Measurements from ENCODE around the gene C17orf75.

The C17orf75 gene

DNA sequence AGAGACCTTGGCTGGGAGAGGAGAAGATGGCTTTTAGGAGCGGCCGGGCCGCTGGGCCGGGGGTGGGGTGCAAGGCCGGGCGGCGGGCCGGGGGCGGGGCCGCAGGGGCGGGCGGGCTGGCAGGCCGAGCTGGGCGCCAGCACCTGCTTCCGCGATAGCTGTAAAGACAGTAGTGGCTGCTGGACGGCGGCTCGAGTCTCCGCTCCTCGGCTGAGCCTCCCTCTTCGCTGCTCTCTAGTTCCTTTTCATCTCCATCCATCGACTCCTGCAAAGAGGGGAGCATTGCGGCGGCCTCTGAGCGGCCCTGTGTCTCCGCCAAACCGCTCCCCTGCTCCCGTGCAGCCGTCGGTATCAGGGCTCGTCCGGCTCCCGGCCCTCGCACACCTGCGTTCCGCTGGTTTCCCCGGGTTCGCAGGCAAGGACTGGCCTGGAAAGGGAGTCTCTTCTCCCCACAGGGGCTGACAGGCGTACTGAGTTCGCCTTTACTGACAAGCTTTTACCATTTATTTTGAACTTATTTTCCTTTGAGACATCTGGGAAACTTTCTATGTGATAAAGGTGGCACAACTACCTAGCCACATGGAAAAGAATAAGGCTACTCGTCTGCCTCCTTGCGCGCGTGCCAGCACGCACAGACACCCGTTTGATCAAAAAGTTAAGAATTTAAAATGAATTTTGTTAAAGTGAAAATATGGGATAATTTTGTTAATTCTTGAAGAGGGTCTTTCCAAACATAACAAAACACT is at the start of gene C17orf75 (continued):
- TF ChIP-seq, protein P1, sequence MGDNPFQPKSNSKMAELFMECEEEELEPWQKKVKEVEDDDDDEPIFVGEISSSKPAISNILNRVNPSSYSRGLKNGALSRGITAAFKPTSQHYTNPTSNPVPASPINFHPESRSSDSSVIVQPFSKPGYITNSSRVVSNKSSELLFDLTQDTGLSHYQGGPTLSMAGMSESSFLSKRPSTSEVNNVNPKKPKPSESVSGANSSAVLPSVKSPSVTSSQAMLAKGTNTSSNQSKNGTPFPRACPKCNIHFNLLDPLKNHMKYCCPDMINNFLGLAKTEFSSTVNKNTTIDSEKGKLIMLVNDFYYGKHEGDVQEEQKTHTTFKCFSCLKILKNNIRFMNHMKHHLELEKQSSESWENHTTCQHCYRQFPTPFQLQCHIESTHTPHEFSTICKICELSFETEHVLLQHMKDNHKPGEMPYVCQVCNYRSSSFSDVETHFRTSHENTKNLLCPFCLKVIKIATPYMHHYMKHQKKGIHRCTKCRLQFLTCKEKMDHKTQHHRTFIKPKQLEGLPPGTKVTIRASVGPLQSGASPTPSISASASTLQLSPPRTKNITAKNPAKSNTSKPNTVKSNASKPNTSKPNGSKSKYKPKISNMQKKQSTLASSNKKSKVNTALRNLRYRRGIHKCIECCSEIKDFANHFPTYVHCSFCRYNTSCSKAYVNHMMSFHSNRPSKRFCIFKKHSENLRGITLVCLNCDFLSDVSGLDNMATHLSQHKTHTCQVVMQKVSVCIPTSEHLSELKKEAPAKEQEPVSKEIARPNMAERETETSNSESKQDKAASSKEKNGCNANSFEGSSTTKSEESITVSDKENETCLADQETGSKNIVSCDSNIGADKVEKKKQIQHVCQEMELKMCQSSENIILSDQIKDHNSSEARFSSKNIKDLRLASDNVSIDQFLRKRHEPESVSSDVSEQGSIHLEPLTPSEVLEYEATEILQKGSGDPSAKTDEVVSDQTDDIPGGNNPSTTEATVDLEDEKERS (tag by site-specific recombination; IDR thresholded peaks at IDR 0.05), result no peak
- TF ChIP-seq, protein P2, sequence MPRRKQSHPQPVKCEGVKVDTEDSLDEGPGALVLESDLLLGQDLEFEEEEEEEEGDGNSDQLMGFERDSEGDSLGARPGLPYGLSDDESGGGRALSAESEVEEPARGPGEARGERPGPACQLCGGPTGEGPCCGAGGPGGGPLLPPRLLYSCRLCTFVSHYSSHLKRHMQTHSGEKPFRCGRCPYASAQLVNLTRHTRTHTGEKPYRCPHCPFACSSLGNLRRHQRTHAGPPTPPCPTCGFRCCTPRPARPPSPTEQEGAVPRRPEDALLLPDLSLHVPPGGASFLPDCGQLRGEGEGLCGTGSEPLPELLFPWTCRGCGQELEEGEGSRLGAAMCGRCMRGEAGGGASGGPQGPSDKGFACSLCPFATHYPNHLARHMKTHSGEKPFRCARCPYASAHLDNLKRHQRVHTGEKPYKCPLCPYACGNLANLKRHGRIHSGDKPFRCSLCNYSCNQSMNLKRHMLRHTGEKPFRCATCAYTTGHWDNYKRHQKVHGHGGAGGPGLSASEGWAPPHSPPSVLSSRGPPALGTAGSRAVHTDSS (tag by site-specific recombination; IDR thresholded peaks at IDR 0.05), result peak; percentile 50
- TF ChIP-seq, protein P3, sequence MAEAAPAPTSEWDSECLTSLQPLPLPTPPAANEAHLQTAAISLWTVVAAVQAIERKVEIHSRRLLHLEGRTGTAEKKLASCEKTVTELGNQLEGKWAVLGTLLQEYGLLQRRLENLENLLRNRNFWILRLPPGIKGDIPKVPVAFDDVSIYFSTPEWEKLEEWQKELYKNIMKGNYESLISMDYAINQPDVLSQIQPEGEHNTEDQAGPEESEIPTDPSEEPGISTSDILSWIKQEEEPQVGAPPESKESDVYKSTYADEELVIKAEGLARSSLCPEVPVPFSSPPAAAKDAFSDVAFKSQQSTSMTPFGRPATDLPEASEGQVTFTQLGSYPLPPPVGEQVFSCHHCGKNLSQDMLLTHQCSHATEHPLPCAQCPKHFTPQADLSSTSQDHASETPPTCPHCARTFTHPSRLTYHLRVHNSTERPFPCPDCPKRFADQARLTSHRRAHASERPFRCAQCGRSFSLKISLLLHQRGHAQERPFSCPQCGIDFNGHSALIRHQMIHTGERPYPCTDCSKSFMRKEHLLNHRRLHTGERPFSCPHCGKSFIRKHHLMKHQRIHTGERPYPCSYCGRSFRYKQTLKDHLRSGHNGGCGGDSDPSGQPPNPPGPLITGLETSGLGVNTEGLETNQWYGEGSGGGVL (tag by site-specific recombination; IDR thresholded peaks at IDR 0.05), result no peak
- TF ChIP-seq ZNF324 (tag by site-specific recombination; IDR thresholded peaks at IDR 0.05), result peak; percentile 96
- TF ChIP-seq ZBTB7A (tag by site-specific recombination; IDR thresholded peaks at IDR 0.05; ENCODE audit: low read depth), result peak; percentile 81
- peak; percentile 71 for TF ChIP-seq KLF1 (tag by site-specific recombination; IDR thresholded peaks at IDR 0.05)
- TF ChIP-seq, protein P4, sequence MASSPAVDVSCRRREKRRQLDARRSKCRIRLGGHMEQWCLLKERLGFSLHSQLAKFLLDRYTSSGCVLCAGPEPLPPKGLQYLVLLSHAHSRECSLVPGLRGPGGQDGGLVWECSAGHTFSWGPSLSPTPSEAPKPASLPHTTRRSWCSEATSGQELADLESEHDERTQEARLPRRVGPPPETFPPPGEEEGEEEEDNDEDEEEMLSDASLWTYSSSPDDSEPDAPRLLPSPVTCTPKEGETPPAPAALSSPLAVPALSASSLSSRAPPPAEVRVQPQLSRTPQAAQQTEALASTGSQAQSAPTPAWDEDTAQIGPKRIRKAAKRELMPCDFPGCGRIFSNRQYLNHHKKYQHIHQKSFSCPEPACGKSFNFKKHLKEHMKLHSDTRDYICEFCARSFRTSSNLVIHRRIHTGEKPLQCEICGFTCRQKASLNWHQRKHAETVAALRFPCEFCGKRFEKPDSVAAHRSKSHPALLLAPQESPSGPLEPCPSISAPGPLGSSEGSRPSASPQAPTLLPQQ (tag by site-specific recombination; IDR thresholded peaks at IDR 0.05), result peak; percentile 76; the same call in 1 of the 2 replicates
- TF ChIP-seq ZNF341 (tag by site-specific recombination; IDR thresholded peaks at IDR 0.05; ENCODE audit: low read depth), result peak; percentile 41
- TF ChIP-seq, protein P5, sequence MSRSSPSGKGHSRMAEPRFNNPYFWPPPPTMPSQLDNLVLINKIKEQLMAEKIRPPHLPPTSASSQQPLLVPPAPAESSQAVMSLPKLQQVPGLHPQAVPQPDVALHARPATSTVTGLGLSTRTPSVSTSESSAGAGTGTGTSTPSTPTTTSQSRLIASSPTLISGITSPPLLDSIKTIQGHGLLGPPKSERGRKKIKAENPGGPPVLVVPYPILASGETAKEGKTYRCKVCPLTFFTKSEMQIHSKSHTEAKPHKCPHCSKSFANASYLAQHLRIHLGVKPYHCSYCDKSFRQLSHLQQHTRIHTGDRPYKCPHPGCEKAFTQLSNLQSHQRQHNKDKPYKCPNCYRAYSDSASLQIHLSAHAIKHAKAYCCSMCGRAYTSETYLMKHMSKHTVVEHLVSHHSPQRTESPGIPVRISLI (tag by site-specific recombination; IDR thresholded peaks at IDR 0.05), result 0 out of 2 replicates have a peak, but pooled peaks have one; percentile 25
- no peak for TF ChIP-seq ZNF830 (tag by site-specific recombination; IDR thresholded peaks at IDR 0.05; ENCODE audit: low read depth)
- TF ChIP-seq, protein P6, sequence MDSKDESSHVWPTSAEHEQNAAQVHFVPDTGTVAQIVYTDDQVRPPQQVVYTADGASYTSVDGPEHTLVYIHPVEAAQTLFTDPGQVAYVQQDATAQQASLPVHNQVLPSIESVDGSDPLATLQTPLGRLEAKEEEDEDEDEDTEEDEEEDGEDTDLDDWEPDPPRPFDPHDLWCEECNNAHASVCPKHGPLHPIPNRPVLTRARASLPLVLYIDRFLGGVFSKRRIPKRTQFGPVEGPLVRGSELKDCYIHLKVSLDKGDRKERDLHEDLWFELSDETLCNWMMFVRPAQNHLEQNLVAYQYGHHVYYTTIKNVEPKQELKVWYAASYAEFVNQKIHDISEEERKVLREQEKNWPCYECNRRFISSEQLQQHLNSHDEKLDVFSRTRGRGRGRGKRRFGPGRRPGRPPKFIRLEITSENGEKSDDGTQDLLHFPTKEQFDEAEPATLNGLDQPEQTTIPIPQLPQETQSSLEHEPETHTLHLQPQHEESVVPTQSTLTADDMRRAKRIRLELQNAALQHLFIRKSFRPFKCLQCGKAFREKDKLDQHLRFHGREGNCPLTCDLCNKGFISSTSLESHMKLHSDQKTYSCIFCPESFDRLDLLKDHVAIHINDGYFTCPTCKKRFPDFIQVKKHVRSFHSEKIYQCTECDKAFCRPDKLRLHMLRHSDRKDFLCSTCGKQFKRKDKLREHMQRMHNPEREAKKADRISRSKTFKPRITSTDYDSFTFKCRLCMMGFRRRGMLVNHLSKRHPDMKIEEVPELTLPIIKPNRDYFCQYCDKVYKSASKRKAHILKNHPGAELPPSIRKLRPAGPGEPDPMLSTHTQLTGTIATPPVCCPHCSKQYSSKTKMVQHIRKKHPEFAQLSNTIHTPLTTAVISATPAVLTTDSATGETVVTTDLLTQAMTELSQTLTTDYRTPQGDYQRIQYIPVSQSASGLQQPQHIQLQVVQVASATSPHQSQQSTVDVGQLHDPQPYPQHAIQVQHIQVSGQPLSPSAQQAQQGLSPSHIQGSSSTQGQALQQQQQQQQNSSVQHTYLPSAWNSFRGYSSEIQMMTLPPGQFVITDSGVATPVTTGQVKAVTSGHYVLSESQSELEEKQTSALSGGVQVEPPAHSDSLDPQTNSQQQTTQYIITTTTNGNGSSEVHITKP (tag by site-specific recombination; IDR thresholded peaks at IDR 0.05), result peak; percentile 71
- TF ChIP-seq, protein P7, sequence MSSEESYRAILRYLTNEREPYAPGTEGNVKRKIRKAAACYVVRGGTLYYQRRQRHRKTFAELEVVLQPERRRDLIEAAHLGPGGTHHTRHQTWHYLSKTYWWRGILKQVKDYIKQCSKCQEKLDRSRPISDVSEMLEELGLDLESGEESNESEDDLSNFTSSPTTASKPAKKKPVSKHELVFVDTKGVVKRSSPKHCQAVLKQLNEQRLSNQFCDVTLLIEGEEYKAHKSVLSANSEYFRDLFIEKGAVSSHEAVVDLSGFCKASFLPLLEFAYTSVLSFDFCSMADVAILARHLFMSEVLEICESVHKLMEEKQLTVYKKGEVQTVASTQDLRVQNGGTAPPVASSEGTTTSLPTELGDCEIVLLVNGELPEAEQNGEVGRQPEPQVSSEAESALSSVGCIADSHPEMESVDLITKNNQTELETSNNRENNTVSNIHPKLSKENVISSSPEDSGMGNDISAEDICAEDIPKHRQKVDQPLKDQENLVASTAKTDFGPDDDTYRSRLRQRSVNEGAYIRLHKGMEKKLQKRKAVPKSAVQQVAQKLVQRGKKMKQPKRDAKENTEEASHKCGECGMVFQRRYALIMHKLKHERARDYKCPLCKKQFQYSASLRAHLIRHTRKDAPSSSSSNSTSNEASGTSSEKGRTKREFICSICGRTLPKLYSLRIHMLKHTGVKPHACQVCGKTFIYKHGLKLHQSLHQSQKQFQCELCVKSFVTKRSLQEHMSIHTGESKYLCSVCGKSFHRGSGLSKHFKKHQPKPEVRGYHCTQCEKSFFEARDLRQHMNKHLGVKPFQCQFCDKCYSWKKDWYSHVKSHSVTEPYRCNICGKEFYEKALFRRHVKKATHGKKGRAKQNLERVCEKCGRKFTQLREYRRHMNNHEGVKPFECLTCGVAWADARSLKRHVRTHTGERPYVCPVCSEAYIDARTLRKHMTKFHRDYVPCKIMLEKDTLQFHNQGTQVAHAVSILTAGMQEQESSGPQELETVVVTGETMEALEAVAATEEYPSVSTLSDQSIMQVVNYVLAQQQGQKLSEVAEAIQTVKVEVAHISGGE (tag by site-specific recombination; conservative IDR thresholded peaks at IDR 0.05; ENCODE audit: low read depth), result peak; percentile 100
- TF ChIP-seq ZNF23 (tag by site-specific recombination; IDR thresholded peaks at IDR 0.05; ENCODE audit: borderline replicate concordance), result 0 out of 2 replicates have a peak, but pooled peaks have one; percentile 53
- TF ChIP-seq SCRT1 (tag by site-specific recombination; IDR thresholded peaks at IDR 0.05; ENCODE audit: borderline replicate concordance), result 0 out of 2 replicates have a peak, but pooled peaks have one; percentile 21
- peak; percentile 97 for TF ChIP-seq GLI4 (tag by site-specific recombination; IDR thresholded peaks at IDR 0.05)
- TF ChIP-seq ZNF626 (tag by site-specific recombination; IDR thresholded peaks at IDR 0.05), result no peak
- 0 out of 2 replicates have a peak, but pooled peaks have one; percentile 2 for TF ChIP-seq ZIC2 (tag by site-specific recombination; IDR thresholded peaks at IDR 0.05)
- peak; percentile 92; the same call in 1 of the 2 replicates for TF ChIP-seq ZFP37 (tag by site-specific recombination; IDR thresholded peaks at IDR 0.05)
- peak; percentile 96 for TF ChIP-seq ZXDB (tag by site-specific recombination; IDR thresholded peaks at IDR 0.05)

All from HEK293 (cell line).